SK-N-MC (cell line): ENCODE data around the gene DNAJC11.
"Not testable (repeated sequence)": the region's sequence is repeated elsewhere in the genome, so short reads cannot be mapped to it uniquely, and the experiment has no call there.

Experiments
- DNase-seq: peaks from one replicate; pipeline ENCODE4 v3.0.0-alpha.2; 2011; ENCODE audit warnings: low read depth, low spot score
- H3K27ac ChIP-seq: fragments of 200-600 bp; sonication (generic); 2 replicates; pipeline ENCODE4 v1.5.1; 2016; ENCODE audit warnings: mixed run types
- H3K36me3 ChIP-seq: fragments of 200-600 bp; sonication (generic); 2 replicates; pipeline ENCODE4 v1.6.1; 2017; ENCODE audit warnings: antibody characterized with exemption, low read length, mixed read lengths; ENCODE audit not compliant: insufficient read depth
- H3K4me3 ChIP-seq: fragments of 200-600 bp; sonication (generic); 2 replicates; pipeline ENCODE4 v1.5.1; 2016
- H3K9ac ChIP-seq: fragments of 200-600 bp; sonication (generic); 2 replicates; pipeline ENCODE4 v1.8.0; 2017; ENCODE audit warnings: mixed run types, mixed read lengths; ENCODE audit not compliant: insufficient read length
- H3K9me3 ChIP-seq: fragments of 200-600 bp; sonication (generic); 2 replicates; pipeline ENCODE4 v1.6.1; 2017; ENCODE audit warnings: low read depth, mild to moderate bottlenecking, antibody characterized with exemption, low read length, moderate library complexity, mixed read lengths
- EZH2 ChIP-seq: fragments of 200-600 bp; sonication (generic); IDR thresholded peaks from one replicate; pipeline ENCODE4 v1.6.1; 2017; ENCODE audit warnings: antibody characterized with exemption
- FOXP2 ChIP-seq: optimal IDR thresholded peaks from 2 replicates; pipeline ENCODE3; 2011; ENCODE audit warnings: mild to moderate bottlenecking, moderate library complexity; ENCODE audit not compliant: insufficient read depth; ENCODE audit errors: extremely low read length, control extremely low read depth
- POLR2AphosphoS5 ChIP-seq: IDR thresholded peaks from 2 replicates; pipeline ENCODE4 v1.6.1; 2012; ENCODE audit warnings: mild to moderate bottlenecking, low read depth, low read length, borderline replicate concordance

Gene DNAJC11

DNA sequence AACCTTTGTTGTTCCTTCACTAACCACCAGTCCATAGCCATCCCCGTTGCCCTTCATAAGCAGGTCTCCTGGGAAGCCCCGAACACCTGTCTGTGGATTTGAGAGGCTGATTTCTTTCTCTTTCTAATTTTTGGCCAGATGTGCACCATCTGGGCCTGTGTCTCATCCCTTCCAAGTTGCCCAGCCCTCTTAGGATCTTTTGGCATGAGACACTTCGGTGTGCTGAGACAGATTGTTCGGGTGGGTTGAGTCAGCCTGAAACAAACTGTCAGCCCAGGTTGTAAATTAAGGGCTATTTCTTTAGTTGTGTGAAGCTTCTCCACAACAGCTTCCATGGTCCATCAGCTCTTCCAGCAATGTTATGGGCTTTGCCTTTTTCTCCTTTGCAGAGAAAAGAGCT is 1.4 kb upstream of the DNAJC11 start:
- no peaks in the 10 kb centered on the region for H3K36me3 ChIP-seq
- H3K27ac ChIP-seq = no peak overlapping the region
- H3K9me3 ChIP-seq = no peaks in the 10 kb centered on the region
- H3K4me3 ChIP-seq = no peak overlapping the region
- no peak overlapping the region for H3K9ac ChIP-seq
- no peak for DNase-seq
- no peak for TF ChIP-seq POLR2AphosphoS5
- no peak for TF ChIP-seq EZH2
- TF ChIP-seq FOXP2 = no peak

DNA sequence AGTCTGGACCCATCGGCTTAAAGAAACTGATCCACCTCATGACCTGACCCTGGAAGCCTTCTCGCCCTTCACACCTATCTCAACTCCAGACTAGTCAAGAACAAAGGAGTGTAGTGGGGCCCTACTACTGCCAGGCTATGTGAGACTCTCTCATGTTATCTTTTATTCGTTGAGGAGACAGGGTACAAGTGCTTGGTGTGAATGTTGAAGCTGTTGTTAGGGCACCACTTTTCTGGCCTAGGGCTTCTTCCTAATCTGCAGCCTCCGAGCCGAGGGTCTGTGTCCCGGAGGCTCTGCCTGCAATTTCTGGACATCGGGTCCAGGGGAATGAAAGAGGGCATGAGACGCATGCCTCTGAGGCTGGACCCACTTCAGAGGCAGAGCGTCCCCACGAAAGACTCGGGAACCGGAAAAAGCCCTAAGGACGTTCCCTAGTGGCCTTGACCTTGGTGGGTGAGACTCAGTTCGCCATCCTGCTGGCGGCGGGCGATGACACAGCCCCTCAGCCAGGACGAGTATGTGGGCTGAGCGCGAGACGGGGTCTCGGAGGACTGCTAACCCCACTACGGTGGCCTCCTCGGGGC is 671 bp downstream of the DNAJC11 start:
- Histone ChIP-seq H3K4me3 (peak overlapping the region; percentile 86), H3K9me3 (no peaks in the 10 kb centered on the region), H3K9ac (peak overlapping the region; percentile 97), H3K36me3 (no peaks in the 10 kb centered on the region), H3K27ac (peak overlapping the region; percentile 58; the same call in 1 of the 2 replicates)
- TF ChIP-seq POLR2AphosphoS5 (no peak), EZH2 (no peak), FOXP2 (no peak)
- DNase-seq = no peak

DNA sequence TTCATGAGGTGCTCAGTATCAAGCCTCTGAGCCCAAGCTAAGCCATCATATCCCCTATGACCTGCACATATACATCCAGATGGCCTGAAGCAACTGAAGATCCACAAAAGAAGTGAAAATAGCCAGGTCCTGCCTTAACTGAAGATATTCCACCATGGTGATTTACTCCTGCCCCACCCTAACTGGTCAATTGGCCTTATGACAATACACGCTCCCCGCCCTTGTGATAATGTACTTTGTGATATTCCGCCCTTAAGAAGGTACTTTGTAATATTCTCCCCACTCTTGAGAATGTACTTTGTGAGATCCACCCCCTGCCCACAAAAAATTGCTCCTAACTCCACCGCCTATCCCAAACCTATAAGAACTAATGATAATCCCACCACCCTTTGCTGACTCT is 1.7 kb downstream of the DNAJC11 start:
- peak overlapping the region; percentile 86 for H3K4me3 ChIP-seq

DNA sequence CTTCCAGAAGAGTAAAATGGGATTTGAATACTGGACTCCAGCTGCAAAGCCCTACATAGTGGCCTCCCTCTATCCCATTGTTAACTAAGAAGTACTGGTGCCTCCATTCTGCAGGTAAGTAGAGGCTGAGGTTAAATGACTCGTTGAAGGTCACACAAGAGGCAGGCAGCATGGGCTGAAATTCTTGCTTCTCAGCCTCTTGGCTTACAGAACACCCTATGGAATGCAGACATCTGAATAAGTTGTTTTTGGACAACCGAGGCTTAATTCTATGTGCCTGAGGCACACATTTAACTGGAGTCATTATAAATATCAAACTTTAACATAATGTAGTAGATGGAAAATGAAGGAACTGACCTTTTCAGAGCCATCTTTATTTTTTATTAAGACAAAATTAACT is 5.7 kb downstream of the DNAJC11 start:
- TF ChIP-seq FOXP2 (no peak), EZH2 (no peak), POLR2AphosphoS5 (no peak)
- no peak for DNase-seq
- Histone ChIP-seq H3K4me3 (no peak overlapping the region), H3K9me3 (no peaks in the 10 kb centered on the region), H3K9ac (no peak overlapping the region), H3K36me3 (no peaks in the 10 kb centered on the region), H3K27ac (no peak overlapping the region)

More for the DNA sequence above, 1.7 kb downstream of the DNAJC11 start:
- not testable (repeated sequence) for H3K27ac ChIP-seq, H3K9me3 ChIP-seq, DNase-seq, H3K36me3 ChIP-seq, H3K9ac ChIP-seq

DNA sequence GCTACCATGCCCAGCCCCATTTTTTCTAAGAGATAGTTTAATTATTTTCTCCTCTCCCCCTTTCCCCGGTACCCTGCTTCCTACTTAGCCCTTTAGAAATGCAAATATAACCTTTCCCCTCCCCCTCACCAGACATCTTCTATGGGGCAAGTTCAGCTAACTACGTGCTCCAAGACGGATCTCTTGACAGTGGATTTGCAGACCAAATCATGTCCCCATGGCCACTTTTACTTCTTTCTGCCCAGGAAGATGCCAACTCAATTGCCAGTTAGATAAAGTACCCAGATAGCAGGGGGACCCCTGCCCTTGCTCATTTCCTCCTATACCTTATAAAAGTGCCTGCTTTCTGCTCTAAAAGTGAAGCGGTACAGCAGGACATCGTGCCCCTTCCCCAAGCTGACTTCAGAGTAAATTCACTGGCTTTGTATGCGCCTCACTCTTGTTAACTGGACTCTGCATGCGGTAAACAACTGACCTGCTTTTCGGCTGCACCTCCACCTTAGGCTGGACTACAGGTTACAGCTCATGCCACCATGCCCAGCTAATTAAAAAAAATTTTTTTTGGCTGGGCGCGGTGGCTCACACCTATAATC is 7.4 kb downstream of the DNAJC11 start:
- Histone ChIP-seq H3K9me3 (no peaks in the 10 kb centered on the region), H3K27ac (no peak overlapping the region), H3K36me3 (no peaks in the 10 kb centered on the region), H3K4me3 (no peak overlapping the region), H3K9ac (no peak overlapping the region)
- TF ChIP-seq EZH2 = no peak
- TF ChIP-seq POLR2AphosphoS5 = no peak
- TF ChIP-seq FOXP2 = no peak
- DNase-seq = no peak

DNA sequence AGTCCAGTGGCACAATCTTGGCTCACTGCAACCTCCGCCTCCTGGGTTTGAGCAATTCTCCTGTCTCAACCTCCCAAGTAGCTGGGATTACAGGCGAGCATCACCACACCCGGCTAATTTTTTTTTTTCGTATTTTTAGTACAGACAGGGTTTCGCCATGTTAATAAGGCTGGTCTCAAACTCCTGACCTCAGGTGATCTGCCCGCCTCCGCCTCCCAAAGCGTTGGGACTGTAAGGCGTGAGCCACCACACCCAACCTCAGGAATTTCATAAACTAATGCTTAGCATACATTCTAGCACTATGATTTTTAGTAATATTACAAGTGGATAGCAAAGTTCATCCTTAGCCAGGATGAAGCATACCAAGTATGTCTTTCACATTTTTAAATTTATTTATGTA is 8.7 kb downstream of the DNAJC11 start:
- no peak for TF ChIP-seq EZH2
- TF ChIP-seq FOXP2 = no peak
- no peak for TF ChIP-seq POLR2AphosphoS5
- no peak overlapping the region for H3K9ac ChIP-seq
- no peak for DNase-seq
- H3K4me3 ChIP-seq = no peak overlapping the region
- H3K27ac ChIP-seq = no peak overlapping the region
- H3K36me3 ChIP-seq = no peaks in the 10 kb centered on the region
- H3K9me3 ChIP-seq = no peaks in the 10 kb centered on the region

DNA sequence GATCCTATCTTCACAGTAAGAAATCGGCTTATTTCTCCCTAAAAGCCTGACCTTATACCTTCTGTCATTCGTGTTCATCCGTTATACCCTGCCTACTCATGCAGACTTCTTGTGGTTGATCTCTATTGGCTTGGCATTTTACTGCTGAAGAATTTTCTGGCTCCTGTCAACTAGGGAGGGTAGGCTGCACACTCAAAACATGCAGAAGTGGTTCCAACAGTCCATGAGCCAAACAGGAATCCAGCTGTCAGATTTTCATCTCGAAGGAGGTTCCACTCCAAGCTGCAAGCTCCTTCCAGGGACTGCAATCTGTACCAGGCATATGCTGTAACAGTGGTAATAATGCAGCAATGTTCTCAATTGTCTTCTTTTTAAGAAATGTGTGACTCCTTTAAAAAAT is 10.1 kb downstream of the DNAJC11 start:
- Histone ChIP-seq H3K9me3 (no peaks in the 10 kb centered on the region), H3K27ac (no peak overlapping the region), H3K4me3 (no peak overlapping the region), H3K36me3 (no peaks in the 10 kb centered on the region), H3K9ac (no peak overlapping the region)
- no peak for DNase-seq
- TF ChIP-seq EZH2 = no peak
- TF ChIP-seq FOXP2 = no peak
- TF ChIP-seq POLR2AphosphoS5 = no peak

DNA sequence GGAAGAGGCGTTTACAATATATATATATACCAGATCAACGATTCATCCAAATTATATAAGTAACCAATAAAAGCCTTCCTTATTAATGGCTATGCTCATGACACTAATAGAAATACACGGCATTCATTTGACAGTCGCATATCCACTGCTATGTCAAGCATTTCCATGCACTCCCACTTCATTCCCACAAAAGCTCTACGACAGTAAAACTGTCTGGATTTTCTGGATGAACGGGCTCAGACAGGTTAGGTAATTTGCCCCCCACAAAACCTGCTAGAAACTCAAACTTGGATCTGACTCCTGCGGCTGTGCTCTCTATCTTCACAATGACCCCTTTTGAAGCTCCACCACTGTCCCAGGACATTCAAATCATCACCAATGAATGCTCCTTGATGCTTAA is 11.4 kb downstream of the DNAJC11 start:
- no peak for TF ChIP-seq FOXP2
- no peak for TF ChIP-seq EZH2
- TF ChIP-seq POLR2AphosphoS5 = no peak
- DNase-seq = no peak
- H3K36me3 ChIP-seq = no peaks in the 10 kb centered on the region
- no peak overlapping the region for H3K27ac ChIP-seq
- H3K9me3 ChIP-seq = no peaks in the 10 kb centered on the region
- no peak overlapping the region for H3K9ac ChIP-seq
- H3K4me3 ChIP-seq = no peak overlapping the region

DNA sequence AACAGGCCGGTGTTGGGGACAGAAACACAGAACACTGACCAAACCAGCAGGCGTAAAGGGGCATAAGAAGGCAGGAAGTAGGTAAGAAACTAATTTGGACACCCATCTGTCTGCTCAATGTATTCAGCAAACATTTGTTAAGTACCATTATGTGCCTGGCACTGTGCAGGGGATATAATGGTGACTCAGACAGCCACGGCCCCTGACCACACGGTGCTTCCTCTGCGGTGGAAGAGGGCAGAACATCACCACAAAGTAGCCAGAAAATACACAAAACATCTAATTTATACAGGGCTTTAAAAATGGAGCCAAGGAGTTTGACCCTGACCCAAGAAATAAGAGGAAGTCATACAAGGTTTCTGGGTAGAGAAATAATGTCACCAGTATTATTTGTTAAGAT is 12.9 kb downstream of the DNAJC11 start:
- DNase-seq = no peak
- H3K9ac ChIP-seq = no peak overlapping the region
- no peaks in the 10 kb centered on the region for H3K36me3 ChIP-seq
- TF ChIP-seq EZH2 (no peak), FOXP2 (no peak), POLR2AphosphoS5 (no peak)
- no peak overlapping the region for H3K4me3 ChIP-seq
- no peak overlapping the region for H3K27ac ChIP-seq
- H3K9me3 ChIP-seq = no peaks in the 10 kb centered on the region
